ENCODE results near the gene SLC7A14.

The SLC7A14 gene

DNA sequence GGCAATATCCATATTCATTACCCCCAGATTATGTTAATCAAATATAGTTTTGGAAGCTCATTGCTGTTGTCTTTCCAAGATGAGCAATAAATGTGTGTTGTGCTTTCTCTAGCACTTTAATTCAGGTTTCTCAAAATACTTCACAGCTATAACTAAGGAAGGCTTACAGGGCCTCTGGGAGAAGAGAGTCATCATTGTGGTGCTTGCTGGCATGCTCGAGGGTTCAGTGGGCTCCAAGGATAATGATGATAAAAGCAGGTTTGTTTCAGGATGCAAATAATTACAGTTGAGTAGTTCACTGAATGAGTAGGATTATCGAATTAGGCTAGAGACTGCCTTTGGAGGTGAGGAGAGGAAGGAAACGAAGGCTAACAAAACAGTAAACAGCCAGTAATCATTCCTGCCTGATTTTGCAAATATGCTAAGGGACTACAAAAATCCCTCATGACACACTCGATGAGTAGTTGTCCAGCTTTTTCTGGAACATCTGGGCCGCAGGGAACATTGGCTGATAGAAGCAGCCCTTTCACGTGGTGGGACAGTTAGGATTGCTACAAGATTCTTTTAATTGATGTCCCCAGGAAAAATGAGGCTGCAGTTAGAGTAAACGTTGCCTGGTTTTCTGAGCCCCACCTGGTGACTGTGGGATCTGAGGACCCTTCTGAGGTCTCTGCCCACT lies 54.1 kb downstream of the SLC7A14 start:
- Histone ChIP-seq H3K4me3 (no peak overlapping the region), H3K9me3 (replicated peaks in 1 of 11) (no peaks in the 10 kb centered on the region), H4K20me1 (no peaks in the 10 kb centered on the region), H3K4me2 (no peak overlapping the region), H3K27ac (no peak overlapping the region), H3K36me3 (no peaks in the 10 kb centered on the region), H3K9ac (no peak overlapping the region), H3K4me1 (no peaks in the 10 kb centered on the region), H3K27me3 (no peaks in the 10 kb centered on the region)
- TF ChIP-seq Cebpa-rat (IDR thresholded peaks at IDR 0.05), result no peak

DNA sequence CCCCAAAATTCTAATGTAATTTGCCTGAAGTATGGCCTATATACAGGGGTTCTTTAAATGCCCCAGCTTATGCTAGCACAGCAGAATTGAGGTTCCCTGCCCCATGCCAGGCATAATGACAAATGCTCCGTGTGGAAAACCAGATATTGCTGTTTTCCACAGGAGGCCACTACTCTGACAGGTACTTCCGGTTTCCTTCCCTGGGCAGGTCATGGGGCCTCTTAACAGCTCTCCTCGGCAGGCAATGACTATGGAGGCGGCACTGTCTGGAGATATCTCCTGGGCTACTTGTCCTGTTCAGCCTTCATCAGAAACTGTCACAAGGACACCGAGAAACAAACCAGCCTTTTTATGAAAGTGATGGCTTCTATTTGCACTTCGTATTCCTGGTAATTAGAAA lies 54.8 kb downstream of the SLC7A14 start:
- no peaks in the 10 kb centered on the region for H3K36me3 ChIP-seq
- H3K9ac ChIP-seq, result no peak overlapping the region
- H3K4me2 ChIP-seq, result no peak overlapping the region
- TF ChIP-seq Cebpa-rat (IDR thresholded peaks at IDR 0.05), result no peak
- no peak overlapping the region for H3K4me3 ChIP-seq
- no peaks in the 10 kb centered on the region for H3K9me3 ChIP-seq (replicated peaks in 1 of 11)
- H4K20me1 ChIP-seq, result no peaks in the 10 kb centered on the region
- no peaks in the 10 kb centered on the region for H3K27me3 ChIP-seq
- H3K4me1 ChIP-seq, result no peaks in the 10 kb centered on the region
- H3K27ac ChIP-seq, result no peak overlapping the region

DNA sequence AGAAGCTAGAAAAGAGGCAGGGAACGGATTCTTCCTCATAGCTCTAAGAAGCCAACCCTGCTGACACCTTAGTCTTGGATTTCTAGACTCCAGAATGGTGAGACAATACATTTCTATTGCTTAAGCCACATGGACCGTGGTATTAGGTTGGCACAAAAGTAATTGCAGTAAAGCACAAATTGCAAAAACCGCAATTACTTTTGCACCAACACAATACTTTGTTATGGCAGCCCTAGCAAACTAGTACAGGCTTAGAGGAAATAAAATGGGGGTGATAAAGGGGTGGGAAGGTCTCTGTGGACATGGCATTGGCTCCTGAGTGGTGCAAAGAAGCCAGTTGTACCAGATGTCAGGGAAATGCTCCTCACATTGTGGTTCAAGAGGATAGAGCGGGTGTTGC lies 56.0 kb downstream of the SLC7A14 start:
- Histone ChIP-seq H4K20me1 (no peaks in the 10 kb centered on the region), H3K4me1 (peaks cover 0 to 10% (median 2%) of the 10 kb centered on the region in 10 experiments; a peak in 7 of 20 replicates)

DNA sequence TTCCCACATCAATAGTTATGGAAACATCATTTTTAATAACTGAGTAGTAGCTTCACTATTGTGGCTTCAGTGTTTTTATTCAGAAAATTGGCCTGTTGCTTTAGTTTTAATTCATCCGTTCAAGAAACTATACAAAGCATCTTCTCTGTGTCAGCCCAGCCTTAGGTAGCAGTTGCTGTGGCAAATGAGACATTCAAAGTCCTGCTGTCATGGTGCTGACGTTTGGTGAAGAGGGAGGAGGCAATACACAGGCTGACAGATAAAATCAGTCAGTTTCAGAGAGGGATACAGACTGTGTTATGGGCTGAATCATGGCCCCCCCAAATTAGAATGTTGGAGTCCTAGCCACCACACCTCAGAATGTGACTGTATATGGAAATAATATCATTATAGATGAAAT lies 56.5 kb downstream of the SLC7A14 start:
- H3K36me3 ChIP-seq, result no peaks in the 10 kb centered on the region

More for the DNA sequence above, 56.0 kb downstream of the SLC7A14 start:
- Histone ChIP-seq H3K4me2 (no peak overlapping the region), H3K9me3 (replicated peaks in 1 of 11) (no peaks in the 10 kb centered on the region; a peak in 1 of 22 replicates), H3K27ac (no peak overlapping the region), H3K27me3 (no peaks in the 10 kb centered on the region), H3K4me3 (no peak overlapping the region), H3K9ac (no peak overlapping the region), H3K36me3 (no peaks in the 10 kb centered on the region)
- TF ChIP-seq Cebpa-rat (IDR thresholded peaks at IDR 0.05), result no peak

DNA sequence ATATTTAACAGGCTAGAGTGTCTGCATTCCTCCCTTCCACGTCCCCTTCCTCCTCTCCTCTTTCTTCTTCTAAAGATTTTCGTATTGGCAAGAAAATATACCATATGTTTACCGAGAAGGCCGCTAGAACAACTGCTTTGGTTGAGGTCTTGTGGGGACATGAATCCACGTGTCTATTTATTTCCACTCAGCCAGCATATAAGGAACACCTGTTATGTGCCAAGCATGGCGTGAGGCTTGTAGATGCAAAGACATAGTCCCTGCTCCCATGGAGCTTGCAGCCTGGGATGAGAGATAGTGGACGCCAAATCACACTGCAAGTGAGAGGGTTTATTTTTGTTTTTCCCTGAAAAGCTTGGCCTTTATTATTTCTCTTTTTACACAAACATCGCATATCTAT lies 57.1 kb downstream of the SLC7A14 start:
- TF ChIP-seq Cebpa-rat (IDR thresholded peaks at IDR 0.05), result no peak
- no peak overlapping the region for H3K9ac ChIP-seq
- no peaks in the 10 kb centered on the region; a peak in 1 of 22 replicates for H3K9me3 ChIP-seq (replicated peaks in 1 of 11)

More for the DNA sequence above, 56.5 kb downstream of the SLC7A14 start:
- no peaks in the 10 kb centered on the region; a peak in 1 of 22 replicates for H3K9me3 ChIP-seq (replicated peaks in 1 of 11)
- no peaks in the 10 kb centered on the region for H4K20me1 ChIP-seq
- H3K4me2 ChIP-seq, result no peak overlapping the region
- H3K9ac ChIP-seq, result no peak overlapping the region
- H3K27ac ChIP-seq, result no peak overlapping the region
- peaks cover 0 to 11% (median 2%) of the 10 kb centered on the region in 10 experiments; a peak in 9 of 20 replicates for H3K4me1 ChIP-seq
- no peak overlapping the region for H3K4me3 ChIP-seq
- no peaks in the 10 kb centered on the region for H3K27me3 ChIP-seq
- TF ChIP-seq Cebpa-rat (IDR thresholded peaks at IDR 0.05), result no peak

DNA sequence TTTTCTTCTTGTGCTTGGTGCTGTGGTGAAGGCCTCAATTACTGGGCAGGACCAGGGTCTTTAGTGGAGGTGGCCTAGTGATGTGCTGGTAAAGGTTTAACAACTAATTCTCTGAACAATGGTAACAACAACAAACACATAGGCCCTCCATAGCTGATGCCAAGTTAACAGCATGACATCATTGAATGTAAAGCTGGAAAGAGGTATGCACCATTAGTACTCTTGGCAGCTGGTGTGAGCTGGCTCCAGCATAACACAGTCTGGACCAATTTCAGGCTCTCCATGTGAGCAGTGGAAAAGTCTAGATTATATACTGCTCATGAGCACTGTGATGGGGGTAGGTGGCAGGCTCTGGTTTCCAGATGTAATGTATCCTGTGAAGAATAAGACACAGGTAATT lies 61.8 kb downstream of the SLC7A14 start:
- TF ChIP-seq Cebpa-rat (IDR thresholded peaks at IDR 0.05), result no peak
- H3K9me3 ChIP-seq (replicated peaks in 1 of 11), result no peaks in the 10 kb centered on the region; a peak in 1 of 22 replicates
- H4K20me1 ChIP-seq, result no peaks in the 10 kb centered on the region
- peak overlapping the region in 4 of 11 experiments; percentile 38 to 64 (median 52); a peak in 8 of 22 replicates for H3K4me2 ChIP-seq
- H3K9ac ChIP-seq, result no peak overlapping the region
- H3K27ac ChIP-seq, result peak overlapping the region in 1 of 11 experiments; percentile 29; a peak in 1 of 22 replicates
- no peak overlapping the region for H3K4me3 ChIP-seq
- peaks cover 0 to 16% (median 10%) of the 10 kb centered on the region in 10 experiments; a peak in 15 of 20 replicates for H3K4me1 ChIP-seq
- H3K27me3 ChIP-seq, result no peaks in the 10 kb centered on the region
- H3K36me3 ChIP-seq, result no peaks in the 10 kb centered on the region

More for the DNA sequence above, 57.1 kb downstream of the SLC7A14 start:
- H3K27me3 ChIP-seq, result no peaks in the 10 kb centered on the region
- H3K27ac ChIP-seq, result no peak overlapping the region
- peaks cover 0 to 11% (median 6%) of the 10 kb centered on the region in 10 experiments; a peak in 15 of 20 replicates for H3K4me1 ChIP-seq
- no peak overlapping the region for H3K4me2 ChIP-seq
- H3K4me3 ChIP-seq, result no peak overlapping the region
- H3K36me3 ChIP-seq, result no peaks in the 10 kb centered on the region
- no peaks in the 10 kb centered on the region for H4K20me1 ChIP-seq

DNA sequence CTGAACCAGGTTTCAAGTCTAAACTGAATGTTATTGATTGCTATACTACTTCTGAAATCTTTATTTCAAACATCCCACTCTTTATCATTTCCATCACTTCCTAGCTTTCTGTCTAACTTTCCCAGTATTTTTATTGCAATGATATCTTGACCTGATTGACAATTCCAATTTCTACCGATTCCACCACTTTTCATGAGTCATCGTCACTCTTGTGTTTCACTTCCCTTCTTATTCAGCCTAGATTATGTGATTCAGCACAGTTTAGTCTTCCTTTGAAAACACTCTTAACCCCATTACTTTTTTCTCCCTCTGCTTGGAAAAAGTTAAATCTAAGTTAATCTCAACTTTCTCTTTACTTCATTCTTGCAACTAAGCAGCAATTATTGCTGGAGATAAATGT lies 62.6 kb downstream of the SLC7A14 start:
- Histone ChIP-seq H3K36me3 (no peaks in the 10 kb centered on the region), H3K4me1 (peaks cover 0 to 16% (median 10%) of the 10 kb centered on the region in 10 experiments; a peak in 15 of 20 replicates), H4K20me1 (no peaks in the 10 kb centered on the region), H3K27ac (0 out of 22 replicates have a peak overlapping the region, but pooled peaks of 2 of the 11 experiments have one; percentile 7 to 29), H3K9ac (no peak overlapping the region), H3K27me3 (no peaks in the 10 kb centered on the region), H3K9me3 (replicated peaks in 1 of 11) (no peaks in the 10 kb centered on the region; a peak in 1 of 22 replicates), H3K4me3 (no peak overlapping the region), H3K4me2 (peak overlapping the region in 5 of 11 experiments; percentile 20 to 64 (median 51); a peak in 8 of 22 replicates)
- no peak for TF ChIP-seq Cebpa-rat (IDR thresholded peaks at IDR 0.05)

DNA sequence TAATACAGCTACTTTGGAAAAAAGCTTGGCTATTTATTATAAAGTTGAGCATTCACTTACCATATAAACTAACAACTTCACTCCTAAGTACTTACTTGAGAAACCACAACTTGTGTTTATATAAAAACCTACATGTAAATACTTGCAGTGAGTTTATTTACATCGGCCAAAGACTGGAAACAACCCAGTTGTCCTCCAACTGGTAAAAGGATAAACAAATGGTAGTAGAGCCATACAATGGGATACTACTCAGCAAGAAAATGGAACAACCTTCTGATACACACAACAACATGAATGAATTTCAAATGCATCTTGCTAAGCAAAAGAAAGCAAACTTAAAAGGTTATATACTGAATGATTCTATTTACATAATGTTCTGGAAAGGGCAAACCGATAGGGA lies 63.7 kb downstream of the SLC7A14 start:
- Histone ChIP-seq H3K27me3 (no peaks in the 10 kb centered on the region), H3K27ac (no peak overlapping the region), H3K4me3 (no peak overlapping the region), H3K9ac (no peak overlapping the region), H3K4me2 (no peak overlapping the region), H4K20me1 (no peaks in the 10 kb centered on the region), H3K4me1 (peaks cover 0 to 17% (median 15%) of the 10 kb centered on the region in 10 experiments; a peak in 17 of 20 replicates), H3K36me3 (no peaks in the 10 kb centered on the region), H3K9me3 (replicated peaks in 1 of 11) (no peaks in the 10 kb centered on the region; a peak in 1 of 22 replicates)
- TF ChIP-seq Cebpa-rat (IDR thresholded peaks at IDR 0.05), result no peak

DNA sequence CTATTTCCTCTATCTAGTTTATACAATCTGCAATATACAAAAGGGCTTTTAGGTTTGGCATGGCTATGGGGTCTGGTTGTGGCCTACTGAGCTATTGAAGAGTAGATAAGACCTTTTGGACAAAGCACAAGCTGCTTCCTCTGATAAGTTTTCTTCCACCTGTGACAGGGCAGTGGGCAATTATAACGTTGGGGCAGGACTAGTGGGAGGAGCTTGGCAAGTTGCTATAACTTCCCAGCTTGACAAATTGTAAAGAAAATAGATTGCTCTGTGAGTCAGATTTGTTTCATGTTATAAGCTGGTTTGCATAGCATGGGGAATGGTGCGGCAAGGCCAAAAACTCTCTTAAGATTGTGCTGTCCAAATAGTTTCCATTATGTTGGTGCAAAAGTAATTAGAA lies 64.9 kb downstream of the SLC7A14 start:
- Histone ChIP-seq H3K4me2 (no peak overlapping the region), H3K27ac (no peak overlapping the region), H3K4me3 (no peak overlapping the region), H3K9ac (no peak overlapping the region), H3K9me3 (replicated peaks in 1 of 11) (no peaks in the 10 kb centered on the region; a peak in 1 of 22 replicates), H3K36me3 (no peaks in the 10 kb centered on the region), H3K27me3 (no peaks in the 10 kb centered on the region), H4K20me1 (no peaks in the 10 kb centered on the region), H3K4me1 (peaks cover 0 to 18% (median 15%) of the 10 kb centered on the region in 10 experiments; a peak in 17 of 20 replicates)
- TF ChIP-seq Cebpa-rat (IDR thresholded peaks at IDR 0.05), result no peak
